Measurements from ENCODE around the gene ACSM2B.
"Not testable (repeated sequence)": the region's sequence is repeated elsewhere in the genome, so short reads cannot be mapped to it uniquely, and the experiment has no call there.

Gene ACSM2B

GRCh38 chr16:20515688-20516090 lies 60.5 kb downstream of the ACSM2B start:
- ATAC-seq (no peak), DNase-seq (no peak)
- H3K27ac Mint-ChIP-seq, result no peak overlapping the region
- H3K9me3 Mint-ChIP-seq, result peaks cover 0 to 10% of the 10 kb centered on the region in 2 donors
- no peaks in the 10 kb centered on the region for H3K4me1 Mint-ChIP-seq
- H3K4me3 Mint-ChIP-seq, result no peak overlapping the region
- peaks cover 44% of the 10 kb centered on the region for H3K27me3 Mint-ChIP-seq

- ATAC-seq (no peak), DNase-seq (no peak)
- H3K4me1 Mint-ChIP-seq, result no peaks in the 10 kb centered on the region
- H3K27ac Mint-ChIP-seq, result no peak overlapping the region
- H3K4me3 Mint-ChIP-seq, result no peak overlapping the region
- peaks cover 22 to 40% of the 10 kb centered on the region in 2 donors for H3K9me3 Mint-ChIP-seq
- H3K27me3 Mint-ChIP-seq, result peaks cover 20% of the 10 kb centered on the region
Observed at GRCh38 chr16:20510323-20510722, 65.8 kb downstream of the ACSM2B start.

GRCh38 chr16:20507280-20507679 lies 68.9 kb downstream of the ACSM2B start:
- Mint-ChIP-seq H3K9me3 (peaks cover 22 to 34% of the 10 kb centered on the region in 2 donors), H3K4me1 (no peaks in the 10 kb centered on the region), H3K4me3 (no peak overlapping the region), H3K27ac (no peak overlapping the region), H3K27me3 (no peaks in the 10 kb centered on the region)
- no peak for DNase-seq
- ATAC-seq, result no peak

GRCh38 chr16:20504418-20504817 lies 71.7 kb downstream of the ACSM2B start:
- no peaks in the 10 kb centered on the region for H3K27me3 Mint-ChIP-seq
- ATAC-seq (no peak), DNase-seq (no peak)
- H3K9me3 Mint-ChIP-seq, result peaks cover 22 to 34% of the 10 kb centered on the region in 2 donors
- no peak overlapping the region for H3K27ac Mint-ChIP-seq
- no peak overlapping the region for H3K4me3 Mint-ChIP-seq
- H3K4me1 Mint-ChIP-seq, result no peaks in the 10 kb centered on the region

GRCh38 chr16:20491448-20491847 lies 84.7 kb downstream of the ACSM2B start:
- not testable (repeated sequence) for H3K4me1 Mint-ChIP-seq, DNase-seq, H3K27ac Mint-ChIP-seq, H3K9me3 Mint-ChIP-seq, H3K4me3 Mint-ChIP-seq, H3K27me3 Mint-ChIP-seq, ATAC-seq

GRCh38 chr16:20490994-20491393 lies 85.2 kb downstream of the ACSM2B start:
- ATAC-seq, H3K4me3 Mint-ChIP-seq, H3K27me3 Mint-ChIP-seq, H3K4me1 Mint-ChIP-seq, H3K27ac Mint-ChIP-seq, H3K9me3 Mint-ChIP-seq, DNase-seq: not testable (repeated sequence)
